ENCODE measurements around the gene HOXB6. TPM values are rescaled to one million over a fixed set of nuclear protein-coding genes. Genes with fewer than 3 reads are reported as not detected.

The HOXB6 gene
- polyA plus RNA-seq, 2 of the 4 experiments (the other 2 are of a cell fraction) = 10.2 to 14.7 TPM

GRCh38 chr17:48553190-48553547 lies 51.6 kb downstream of the HOXB6 start:
- peaks cover 31% of the 10 kb centered on the region for H3K4me1 ChIP-seq
- FAIRE-seq (no peak), DNase-seq (ENCODE audit: low read depth in 1 of 2, low spot score in 1 of 2) (no peak), ATAC-seq (peak in 1 of 2 experiments; percentile 1; a peak in 1 of 6 replicates)
- TF ChIP-seq, protein P1, sequence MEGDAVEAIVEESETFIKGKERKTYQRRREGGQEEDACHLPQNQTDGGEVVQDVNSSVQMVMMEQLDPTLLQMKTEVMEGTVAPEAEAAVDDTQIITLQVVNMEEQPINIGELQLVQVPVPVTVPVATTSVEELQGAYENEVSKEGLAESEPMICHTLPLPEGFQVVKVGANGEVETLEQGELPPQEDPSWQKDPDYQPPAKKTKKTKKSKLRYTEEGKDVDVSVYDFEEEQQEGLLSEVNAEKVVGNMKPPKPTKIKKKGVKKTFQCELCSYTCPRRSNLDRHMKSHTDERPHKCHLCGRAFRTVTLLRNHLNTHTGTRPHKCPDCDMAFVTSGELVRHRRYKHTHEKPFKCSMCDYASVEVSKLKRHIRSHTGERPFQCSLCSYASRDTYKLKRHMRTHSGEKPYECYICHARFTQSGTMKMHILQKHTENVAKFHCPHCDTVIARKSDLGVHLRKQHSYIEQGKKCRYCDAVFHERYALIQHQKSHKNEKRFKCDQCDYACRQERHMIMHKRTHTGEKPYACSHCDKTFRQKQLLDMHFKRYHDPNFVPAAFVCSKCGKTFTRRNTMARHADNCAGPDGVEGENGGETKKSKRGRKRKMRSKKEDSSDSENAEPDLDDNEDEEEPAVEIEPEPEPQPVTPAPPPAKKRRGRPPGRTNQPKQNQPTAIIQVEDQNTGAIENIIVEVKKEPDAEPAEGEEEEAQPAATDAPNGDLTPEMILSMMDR (IDR thresholded peaks at IDR 0.05) = no peak
- TF ChIP-seq RAD21 (conservative IDR thresholded peaks at IDR 0.05 in 1 of 2, IDR thresholded peaks at IDR 0.05 in 1 of 2) (no peak), PBX3 (IDR thresholded peaks at IDR 0.05) (no peak), RCOR1 (IDR thresholded peaks at IDR 0.05; ENCODE audit: low read depth, low read length) (no peak), HOXA7 (CRISPR knock-in tag; IDR thresholded peaks at IDR 0.05) (no peak), MAZ (IDR thresholded peaks at IDR 0.05; ENCODE audit: borderline replicate concordance, low read depth, low read length) (no peak), RFX5 (IDR thresholded peaks at IDR 0.05) (no peak), HDAC2 (IDR thresholded peaks at IDR 0.05) (no peak), ZNF302 (CRISPR knock-in tag; IDR thresholded peaks at IDR 0.05) (no peak), JUNB (IDR thresholded peaks at IDR 0.05) (no peak), SMC3 (IDR thresholded peaks at IDR 0.05) (no peak), FOXS1 (CRISPR knock-in tag; IDR thresholded peaks at IDR 0.05) (no peak), TP53 (CRISPR knock-in tag; IDR thresholded peaks at IDR 0.05) (no peak), FOSB (CRISPR knock-in tag; IDR thresholded peaks at IDR 0.05) (no peak), ATOH8 (CRISPR knock-in tag; IDR thresholded peaks at IDR 0.05; ENCODE audit: low read depth) (no peak), SREBF2 (IDR thresholded peaks at IDR 0.05) (no peak), CEBPB (IDR thresholded peaks at IDR 0.05) (no peak), NR3C1 (IDR thresholded peaks at IDR 0.05) (no peak), NPAS2 (CRISPR knock-in tag; IDR thresholded peaks at IDR 0.05; ENCODE audit: borderline replicate concordance) (no peak)
- TF ChIP-seq, protein P2, sequence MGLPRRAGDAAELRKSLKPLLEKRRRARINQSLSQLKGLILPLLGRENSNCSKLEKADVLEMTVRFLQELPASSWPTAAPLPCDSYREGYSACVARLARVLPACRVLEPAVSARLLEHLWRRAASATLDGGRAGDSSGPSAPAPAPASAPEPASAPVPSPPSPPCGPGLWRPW (IDR thresholded peaks at IDR 0.05) = no peak
- CTCF ChIA-PET = interaction anchor here (1.8 kb wide), 1 partner anchor 61 kb away, joined by 9 read pairs; no protein-coding TSS in a partner anchor
- peak overlapping the region; percentile 1 to 34; a peak in 3 of 6 replicates for H3K27ac ChIP-seq
- WGBS (ENCODE audit: missing lambda C conversion rate) = 67% methylated on average over 5 of the region's 5 CpGs
- no peaks in the 10 kb centered on the region for H3K9me3 ChIP-seq
- no peak overlapping the region for H3K4me3 ChIP-seq
- POLR2A ChIA-PET = no interaction called here
- peak overlapping the region; percentile 89; the same call in 2 of the 3 replicates for H3K4me2 ChIP-seq

GRCh38 chr17:48552466-48553189 lies 52.2 kb downstream of the HOXB6 start:
- ChIA-PET POLR2A (no interaction called here), CTCF (no interaction called here)
- Histone ChIP-seq H3K4me2 (peak overlapping the region; percentile 89; the same call in 2 of the 3 replicates), H3K9me3 (no peaks in the 10 kb centered on the region), H3K4me3 (no peak overlapping the region), H3K27ac (peak overlapping the region; percentile 1 to 34; a peak in 3 of 6 replicates), H3K4me1 (peaks cover 31% of the 10 kb centered on the region)
- FAIRE-seq (peak; percentile 68), ATAC-seq (peak in 1 of 2 experiments; percentile 2; a peak in 1 of 6 replicates), DNase-seq (ENCODE audit: low read depth in 1 of 2, low spot score in 1 of 2) (no peak)
- WGBS (ENCODE audit: missing lambda C conversion rate) = 84% methylated on average over 11 of the region's 11 CpGs
- TF ChIP-seq E2F6 (IDR thresholded peaks at IDR 0.05; ENCODE audit: borderline replicate concordance, low read depth) (no peak), SMC3 (IDR thresholded peaks at IDR 0.05) (no peak), MAFK (IDR thresholded peaks at IDR 0.05; ENCODE audit: partially characterized antibody) (no peak), MAX (IDR thresholded peaks at IDR 0.05) (no peak)

All from A549 (cell line).